ENCODE measurements around the gene CCP110.

Gene CCP110

DNA sequence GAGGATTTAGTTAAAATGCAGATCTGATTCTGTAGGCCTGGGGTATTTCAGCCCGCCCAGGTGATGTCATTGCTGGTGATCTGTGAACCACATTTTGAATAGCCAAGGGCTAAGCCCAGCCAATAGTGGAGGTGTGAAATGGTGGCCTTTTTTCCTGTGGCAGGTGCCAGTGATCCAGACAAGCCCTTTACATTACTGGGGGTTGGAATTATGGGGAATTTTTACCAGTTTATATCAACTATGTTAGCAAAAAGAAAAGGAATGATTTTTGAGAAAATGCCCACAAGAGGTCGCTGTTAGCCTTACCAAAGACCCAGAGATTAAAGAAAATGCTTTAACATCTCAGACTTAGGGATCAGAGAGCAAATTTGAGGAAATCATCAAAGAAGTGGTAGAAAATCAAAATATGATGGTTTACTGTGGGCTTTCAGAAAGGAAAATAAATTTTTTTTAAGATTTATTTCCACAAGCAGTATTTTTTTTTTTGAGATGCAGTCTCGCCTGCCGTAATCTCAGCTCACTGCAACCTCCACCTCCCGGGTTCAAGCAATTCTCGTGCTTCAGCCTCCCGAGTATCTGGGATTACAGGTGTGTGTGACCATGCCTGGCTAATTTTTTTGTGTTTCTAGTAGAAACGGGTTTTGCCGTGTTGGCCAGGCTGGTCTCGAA, 35.6 kb downstream of the CCP110 start:
- no peaks in the 10 kb centered on the region for H3K9me3 ChIP-seq (replicated peaks; ENCODE audit: low read length)
- H3K36me3 ChIP-seq (ENCODE audit: insufficient read depth, low read length), result peaks cover 3% of the 10 kb centered on the region
- no peak overlapping the region for H3K4me2 ChIP-seq (ENCODE audit: low read length)
- H3K4me1 ChIP-seq (ENCODE audit: control insufficient read depth, insufficient read depth, low read length), result peaks cover 3% of the 10 kb centered on the region
- H3K9ac ChIP-seq (ENCODE audit: low read depth, low read length), result no peak overlapping the region
- no peak overlapping the region for H3K4me3 ChIP-seq (ENCODE audit: low read length)
- no peaks in the 10 kb centered on the region for H3K27me3 ChIP-seq (ENCODE audit: control insufficient read depth, insufficient read depth, low read length)

GRCh38 chr16:19560078-19560477, 36.3 kb downstream of the CCP110 start:
- peaks cover 4% of the 10 kb centered on the region for H3K36me3 ChIP-seq (ENCODE audit: insufficient read depth, low read length)
- H3K4me2 ChIP-seq (ENCODE audit: low read length), result no peak overlapping the region
- H3K9ac ChIP-seq (ENCODE audit: low read depth, low read length), result no peak overlapping the region

GRCh38 chr16:19563377-19563776, 39.6 kb downstream of the CCP110 start:
- Histone ChIP-seq H3K9ac (ENCODE audit: low read depth, low read length) (no peak overlapping the region), H3K36me3 (ENCODE audit: insufficient read depth, low read length) (peaks cover 26% of the 10 kb centered on the region), H3K4me1 (ENCODE audit: control insufficient read depth, insufficient read depth, low read length) (no peaks in the 10 kb centered on the region), H3K4me3 (ENCODE audit: low read length) (no peak overlapping the region), H3K27me3 (ENCODE audit: control insufficient read depth, insufficient read depth, low read length) (no peaks in the 10 kb centered on the region), H3K9me3 (replicated peaks; ENCODE audit: low read length) (no peaks in the 10 kb centered on the region), H3K4me2 (ENCODE audit: low read length) (no peak overlapping the region)

More at GRCh38 chr16:19560078-19560477, 36.3 kb downstream of the CCP110 start:
- Histone ChIP-seq H3K27me3 (ENCODE audit: control insufficient read depth, insufficient read depth, low read length) (no peaks in the 10 kb centered on the region), H3K4me1 (ENCODE audit: control insufficient read depth, insufficient read depth, low read length) (no peaks in the 10 kb centered on the region), H3K9me3 (replicated peaks; ENCODE audit: low read length) (no peaks in the 10 kb centered on the region), H3K4me3 (ENCODE audit: low read length) (no peak overlapping the region)

DNA sequence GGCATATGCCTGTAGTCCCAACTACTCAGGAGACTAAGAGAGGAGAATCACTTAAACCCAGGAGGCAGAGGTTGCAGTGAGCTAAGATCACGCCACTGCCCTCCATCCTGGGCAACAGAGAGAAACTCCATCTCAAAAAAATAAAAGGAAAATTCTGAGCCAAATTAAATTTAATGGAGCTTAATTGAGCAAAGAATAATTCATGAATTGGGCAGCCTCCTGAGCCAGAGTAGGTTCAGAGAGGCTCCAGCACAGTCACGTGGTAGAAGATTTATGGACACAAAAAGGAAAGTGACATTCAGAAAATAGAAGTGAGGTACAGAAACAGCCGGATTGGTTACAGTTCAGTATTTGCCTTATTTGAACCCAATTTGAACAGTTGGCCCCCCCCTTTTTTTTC, 42.6 kb downstream of the CCP110 start:
- no peaks in the 10 kb centered on the region for H3K4me1 ChIP-seq (ENCODE audit: control insufficient read depth, insufficient read depth, low read length)
- H3K9me3 ChIP-seq (replicated peaks; ENCODE audit: low read length), result no peaks in the 10 kb centered on the region
- H3K4me3 ChIP-seq (ENCODE audit: low read length), result no peak overlapping the region
- H3K4me2 ChIP-seq (ENCODE audit: low read length), result no peak overlapping the region
- H3K36me3 ChIP-seq (ENCODE audit: insufficient read depth, low read length), result peaks cover 37% of the 10 kb centered on the region
- no peaks in the 10 kb centered on the region for H3K27me3 ChIP-seq (ENCODE audit: control insufficient read depth, insufficient read depth, low read length)
- H3K9ac ChIP-seq (ENCODE audit: low read depth, low read length), result no peak overlapping the region

DNA sequence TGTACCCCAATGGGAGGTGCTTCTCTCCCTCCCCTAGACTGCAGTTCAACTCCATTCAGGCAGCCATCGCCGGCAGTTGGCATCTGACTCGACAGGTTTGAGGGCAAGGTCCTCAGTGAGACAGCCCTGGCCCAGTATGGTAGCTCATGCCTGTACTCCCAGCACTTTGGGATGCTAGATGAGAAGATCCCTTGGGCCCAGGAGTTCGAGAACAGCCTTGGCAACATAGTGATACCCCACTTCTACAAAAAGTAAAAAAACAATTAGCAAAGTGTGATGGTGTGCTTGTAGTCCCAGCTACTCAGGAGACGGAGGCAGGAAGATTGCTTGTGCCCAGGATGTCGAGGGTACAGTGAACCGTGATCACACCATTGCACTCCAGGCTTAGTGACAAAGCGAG, 43.8 kb downstream of the CCP110 start:
- H3K36me3 ChIP-seq (ENCODE audit: insufficient read depth, low read length), result peaks cover 45% of the 10 kb centered on the region
- no peaks in the 10 kb centered on the region for H3K9me3 ChIP-seq (replicated peaks; ENCODE audit: low read length)
- H3K4me2 ChIP-seq (ENCODE audit: low read length), result no peak overlapping the region
- H3K4me3 ChIP-seq (ENCODE audit: low read length), result no peak overlapping the region
- H3K27me3 ChIP-seq (ENCODE audit: control insufficient read depth, insufficient read depth, low read length), result no peaks in the 10 kb centered on the region
- no peak overlapping the region for H3K9ac ChIP-seq (ENCODE audit: low read depth, low read length)
- no peaks in the 10 kb centered on the region for H3K4me1 ChIP-seq (ENCODE audit: control insufficient read depth, insufficient read depth, low read length)

DNA sequence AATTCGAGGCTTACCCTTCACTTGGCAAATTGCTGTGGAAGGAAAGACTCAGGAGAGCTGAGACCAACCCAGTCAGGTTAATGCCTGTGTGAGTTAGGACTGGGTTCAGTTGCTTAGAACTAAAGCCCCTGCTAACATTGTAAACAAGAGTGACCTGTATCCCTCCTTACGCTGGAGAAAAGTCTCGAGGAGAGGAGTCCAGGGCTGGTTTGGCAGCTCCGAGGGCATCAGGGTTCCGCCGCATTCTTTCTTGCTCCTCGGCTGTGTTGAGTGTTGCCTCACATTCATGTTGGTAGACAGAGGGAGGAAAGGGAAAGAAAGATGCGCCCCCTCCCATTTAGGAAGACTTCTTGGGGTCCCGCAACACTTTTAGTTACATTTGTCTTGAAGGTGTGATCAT, 50.3 kb downstream of the CCP110 start:
- Histone ChIP-seq H3K4me2 (ENCODE audit: low read length) (no peak overlapping the region), H3K4me3 (ENCODE audit: low read length) (no peak overlapping the region), H3K4me1 (ENCODE audit: control insufficient read depth, insufficient read depth, low read length) (no peaks in the 10 kb centered on the region), H3K9me3 (replicated peaks; ENCODE audit: low read length) (no peaks in the 10 kb centered on the region), H3K27me3 (ENCODE audit: control insufficient read depth, insufficient read depth, low read length) (no peaks in the 10 kb centered on the region), H3K9ac (ENCODE audit: low read depth, low read length) (no peak overlapping the region), H3K36me3 (ENCODE audit: insufficient read depth, low read length) (peaks cover 51% of the 10 kb centered on the region)

GRCh38 chr16:19574615-19575014, 50.9 kb downstream of the CCP110 start:
- Histone ChIP-seq H3K9ac (ENCODE audit: low read depth, low read length) (no peak overlapping the region), H3K36me3 (ENCODE audit: insufficient read depth, low read length) (peaks cover 50% of the 10 kb centered on the region), H3K27me3 (ENCODE audit: control insufficient read depth, insufficient read depth, low read length) (no peaks in the 10 kb centered on the region)

GRCh38 chr16:19578378-19578971, 54.7 kb downstream of the CCP110 start:
- H3K4me1 ChIP-seq (ENCODE audit: control insufficient read depth, insufficient read depth, low read length), result no peaks in the 10 kb centered on the region
- H3K9ac ChIP-seq (ENCODE audit: low read depth, low read length), result no peak overlapping the region
- peaks cover 61% of the 10 kb centered on the region for H3K36me3 ChIP-seq (ENCODE audit: insufficient read depth, low read length)
- no peaks in the 10 kb centered on the region for H3K27me3 ChIP-seq (ENCODE audit: control insufficient read depth, insufficient read depth, low read length)
- H3K4me2 ChIP-seq (ENCODE audit: low read length), result no peak overlapping the region
- no peak overlapping the region for H3K4me3 ChIP-seq (ENCODE audit: low read length)
- no peaks in the 10 kb centered on the region for H3K9me3 ChIP-seq (replicated peaks; ENCODE audit: low read length)

More at GRCh38 chr16:19574615-19575014, 50.9 kb downstream of the CCP110 start:
- Histone ChIP-seq H3K4me2 (ENCODE audit: low read length) (no peak overlapping the region), H3K4me3 (ENCODE audit: low read length) (no peak overlapping the region), H3K9me3 (replicated peaks; ENCODE audit: low read length) (no peaks in the 10 kb centered on the region), H3K4me1 (ENCODE audit: control insufficient read depth, insufficient read depth, low read length) (no peaks in the 10 kb centered on the region)

DNA sequence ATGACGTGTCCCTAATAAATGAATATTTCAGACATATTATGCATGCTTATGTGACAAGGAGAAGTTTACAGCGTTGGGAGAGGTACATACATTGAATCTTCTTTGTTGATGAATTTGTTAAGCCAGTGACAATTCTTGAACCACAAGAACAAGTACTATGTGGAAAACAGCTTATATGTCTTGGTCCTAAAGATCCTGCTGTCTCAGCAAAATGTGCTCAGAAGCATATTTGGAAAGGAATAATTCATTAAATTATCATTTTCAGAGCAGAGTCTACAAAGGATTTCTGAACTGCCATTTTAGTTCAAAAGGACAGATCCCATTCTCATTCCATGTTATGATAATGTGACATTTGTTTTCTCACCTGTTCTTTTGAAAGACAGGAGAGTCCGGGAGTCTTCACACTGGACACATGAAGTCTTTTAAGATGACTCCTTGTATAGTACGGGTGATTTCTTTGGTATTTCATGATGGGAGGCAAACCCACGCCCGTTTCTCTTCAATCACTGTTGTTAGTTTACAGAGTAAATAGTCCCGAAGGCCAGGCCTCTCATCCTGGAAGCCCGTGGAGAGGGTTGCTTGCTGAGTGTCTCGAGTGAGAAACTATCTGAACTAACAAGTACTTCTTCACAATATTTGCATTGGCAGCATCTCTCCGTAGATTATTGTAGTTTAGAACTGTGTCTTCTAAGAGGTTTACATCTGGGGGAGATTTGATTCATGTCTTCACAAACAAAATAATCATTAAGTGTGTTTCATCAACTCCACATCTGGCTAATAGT, 58.5 kb downstream of the CCP110 start:
- Histone ChIP-seq H3K4me3 (ENCODE audit: low read length) (no peak overlapping the region), H3K4me1 (ENCODE audit: control insufficient read depth, insufficient read depth, low read length) (no peaks in the 10 kb centered on the region), H3K9me3 (replicated peaks; ENCODE audit: low read length) (no peaks in the 10 kb centered on the region), H3K9ac (ENCODE audit: low read depth, low read length) (no peak overlapping the region), H3K36me3 (ENCODE audit: insufficient read depth, low read length) (peaks cover 43% of the 10 kb centered on the region), H3K4me2 (ENCODE audit: low read length) (no peak overlapping the region), H3K27me3 (ENCODE audit: control insufficient read depth, insufficient read depth, low read length) (no peaks in the 10 kb centered on the region)

GRCh38 chr16:19583665-19584300, 60.0 kb downstream of the CCP110 start:
- H3K27me3 ChIP-seq (ENCODE audit: control insufficient read depth, insufficient read depth, low read length), result no peaks in the 10 kb centered on the region
- no peak overlapping the region for H3K4me3 ChIP-seq (ENCODE audit: low read length)
- no peak overlapping the region for H3K9ac ChIP-seq (ENCODE audit: low read depth, low read length)
- H3K4me1 ChIP-seq (ENCODE audit: control insufficient read depth, insufficient read depth, low read length), result no peaks in the 10 kb centered on the region
- no peaks in the 10 kb centered on the region for H3K9me3 ChIP-seq (replicated peaks; ENCODE audit: low read length)
- H3K4me2 ChIP-seq (ENCODE audit: low read length), result no peak overlapping the region
- H3K36me3 ChIP-seq (ENCODE audit: insufficient read depth, low read length), result peaks cover 31% of the 10 kb centered on the region

DNA sequence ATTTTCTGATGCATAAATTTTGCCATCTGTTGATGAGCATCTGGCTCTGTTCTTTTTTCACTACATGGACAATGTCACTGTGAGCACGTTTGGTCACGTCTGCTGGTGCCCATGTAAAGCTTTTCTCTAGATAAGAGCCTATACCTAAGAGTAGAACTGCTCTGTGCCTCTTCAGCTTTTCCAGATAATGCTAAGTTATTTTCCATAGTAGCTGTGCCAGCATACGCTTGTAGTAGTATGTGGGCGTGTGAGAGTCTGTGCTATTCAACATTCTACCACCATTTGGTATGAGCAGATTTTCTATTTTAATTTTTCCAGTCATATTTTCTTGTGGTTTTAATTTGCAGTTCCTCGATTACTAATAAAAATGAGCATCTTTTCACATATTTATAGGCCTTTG, 64.9 kb downstream of the CCP110 start:
- H3K9ac ChIP-seq (ENCODE audit: low read depth, low read length), result no peak overlapping the region
- no peaks in the 10 kb centered on the region for H3K27me3 ChIP-seq (ENCODE audit: control insufficient read depth, insufficient read depth, low read length)
- no peaks in the 10 kb centered on the region for H3K9me3 ChIP-seq (replicated peaks; ENCODE audit: low read length)
- H3K4me3 ChIP-seq (ENCODE audit: low read length), result no peak overlapping the region
- H3K36me3 ChIP-seq (ENCODE audit: insufficient read depth, low read length), result peaks cover 11% of the 10 kb centered on the region
- H3K4me1 ChIP-seq (ENCODE audit: control insufficient read depth, insufficient read depth, low read length), result no peaks in the 10 kb centered on the region
- H3K4me2 ChIP-seq (ENCODE audit: low read length), result no peak overlapping the region
